Measurements from ENCODE around the gene KLC3. TPM values are rescaled to one million over a fixed set of nuclear protein-coding genes. Genes with fewer than 3 reads are reported as not detected.
"Not testable (repeated sequence)": the region's sequence is repeated elsewhere in the genome, so short reads cannot be mapped to it uniquely, and the experiment has no call there.

Gene KLC3
- total RNA-seq, result not detected

DNA sequence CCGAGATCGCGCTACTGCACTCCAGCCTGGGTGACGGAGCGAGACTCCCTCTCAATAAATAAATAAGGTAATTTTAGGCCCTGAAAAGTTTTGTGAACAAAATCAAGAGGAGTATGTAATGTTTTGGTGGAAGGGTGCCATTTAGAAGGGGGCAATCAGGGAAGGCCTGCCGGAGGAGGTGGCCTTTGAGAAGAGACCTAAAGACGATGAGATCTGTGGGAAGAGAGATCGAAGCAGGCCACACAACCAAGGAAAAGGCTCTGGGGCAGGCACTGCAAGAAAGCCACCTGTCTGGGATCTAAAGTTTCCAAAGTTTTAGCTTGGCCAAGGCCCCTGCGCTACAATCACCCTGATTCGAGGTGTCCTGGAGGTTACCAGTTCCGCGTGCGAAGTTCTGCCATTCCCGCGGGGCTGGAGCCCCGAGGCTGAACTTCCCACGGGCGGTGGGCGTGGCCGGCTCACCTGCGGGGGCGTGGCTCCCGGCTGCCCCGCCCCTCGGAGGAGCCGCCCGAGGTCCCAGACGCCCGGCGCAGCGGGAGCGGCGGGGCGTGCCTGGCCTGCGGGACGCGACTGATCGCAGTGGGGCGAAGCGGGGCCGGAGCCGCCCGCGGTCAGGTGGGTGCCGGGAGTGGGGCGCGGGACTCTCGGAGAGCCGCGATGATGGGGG, at the start of gene KLC3:
Gene KLC3, plus strand, starts transcription at position 519 of the 667 bp plus-strand sequence. CDS start 4,792 bp downstream, outside the sequence.
- ChIA-PET POLR2A (no interaction called here), CTCF (interaction anchor here (0.6 to 2.7 kb wide), 2 partner anchors 12 to 454 kb away, joined by 3 to 7 read pairs; no protein-coding TSS in a partner anchor)

- ChIA-PET CTCF (no interaction called here), POLR2A (interaction anchor here (1.1 kb wide), 1 partner anchor 199 kb away, joined by 3 read pairs; no protein-coding TSS in a partner anchor)
These were observed 48.7 kb upstream of the KLC3 start for GRCh38 chr19:45291834-45292233.

DNA sequence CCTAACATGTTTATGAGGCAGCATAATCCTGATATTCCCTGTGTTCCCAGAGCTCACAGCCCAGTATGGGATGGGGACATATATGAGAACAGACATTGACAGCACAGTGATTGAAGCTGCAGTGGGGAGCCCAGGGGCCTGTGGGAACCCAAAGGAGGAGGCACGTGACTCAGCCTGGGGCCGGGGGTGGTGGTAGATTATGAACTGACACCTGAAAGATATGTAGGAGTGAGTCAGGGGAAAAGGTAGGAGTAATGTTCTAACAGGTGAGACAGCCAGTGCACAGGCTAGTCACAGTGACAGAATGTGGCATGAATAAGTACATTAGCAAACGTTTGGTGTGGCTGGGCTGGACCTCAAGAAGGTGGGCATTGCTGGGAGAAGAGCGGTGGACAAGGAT, 46.9 kb upstream of the KLC3 start:
- ChIA-PET POLR2A (no interaction called here), CTCF (no interaction called here)

DNA sequence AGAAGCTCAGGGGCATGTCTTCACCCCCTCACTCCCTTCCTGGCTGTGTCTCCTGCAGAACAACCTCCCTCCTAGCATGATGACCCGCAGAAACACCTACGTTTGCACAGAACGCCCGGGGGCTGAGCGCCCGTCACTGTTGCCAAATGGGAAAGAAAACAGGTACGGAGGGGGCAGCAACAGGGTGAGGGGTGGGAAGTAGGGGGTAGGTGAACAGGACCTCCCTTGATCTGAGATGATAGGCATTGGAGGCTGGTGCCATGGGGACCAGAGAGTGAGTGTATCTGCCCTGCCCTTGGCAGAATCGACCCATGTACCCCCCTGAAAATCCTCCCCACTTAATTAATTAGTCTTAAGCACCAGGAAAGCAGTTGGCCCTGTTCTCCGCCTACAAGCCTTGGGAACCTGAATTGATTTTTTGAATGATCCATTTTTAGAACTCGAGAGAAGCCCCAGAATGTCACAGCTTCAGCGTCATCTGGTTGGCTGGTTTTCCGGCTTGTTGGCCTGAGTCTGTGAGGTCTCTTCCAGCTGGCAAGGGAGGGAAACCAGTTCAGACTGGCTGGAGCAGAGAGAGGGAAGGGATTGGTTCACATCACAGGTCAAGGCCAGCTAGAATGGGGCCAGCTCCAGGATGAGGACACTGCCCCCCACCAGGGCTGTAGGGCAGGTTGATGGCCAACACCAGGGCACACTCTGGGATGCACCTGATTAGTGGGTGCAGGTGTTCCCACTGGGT, 46.1 kb upstream of the KLC3 start:
- CTCF ChIA-PET, result no interaction called here

DNA sequence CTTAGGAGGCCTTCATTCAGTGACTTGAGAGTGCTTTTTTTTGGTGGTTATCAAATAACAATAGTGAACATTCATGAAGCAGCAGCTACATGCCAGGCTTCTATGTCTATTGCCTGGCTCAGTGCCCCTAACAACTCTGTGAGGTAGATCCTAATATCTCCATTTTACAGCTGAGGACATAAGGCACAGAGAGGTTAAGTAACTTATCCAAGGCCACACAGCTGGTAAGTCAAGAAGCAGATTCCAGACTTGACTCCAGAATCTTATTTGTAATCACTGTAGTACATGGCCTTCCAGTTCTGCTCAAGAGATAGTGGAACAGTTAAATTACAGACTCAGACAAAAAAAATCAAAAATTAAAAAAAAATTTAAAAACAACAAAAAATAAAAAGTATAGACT, 44.7 kb upstream of the KLC3 start:
- CTCF ChIA-PET, result no interaction called here
- POLR2A ChIA-PET, result no interaction called here

More for the DNA sequence above, 46.1 kb upstream of the KLC3 start:
- POLR2A ChIA-PET, result no interaction called here

DNA sequence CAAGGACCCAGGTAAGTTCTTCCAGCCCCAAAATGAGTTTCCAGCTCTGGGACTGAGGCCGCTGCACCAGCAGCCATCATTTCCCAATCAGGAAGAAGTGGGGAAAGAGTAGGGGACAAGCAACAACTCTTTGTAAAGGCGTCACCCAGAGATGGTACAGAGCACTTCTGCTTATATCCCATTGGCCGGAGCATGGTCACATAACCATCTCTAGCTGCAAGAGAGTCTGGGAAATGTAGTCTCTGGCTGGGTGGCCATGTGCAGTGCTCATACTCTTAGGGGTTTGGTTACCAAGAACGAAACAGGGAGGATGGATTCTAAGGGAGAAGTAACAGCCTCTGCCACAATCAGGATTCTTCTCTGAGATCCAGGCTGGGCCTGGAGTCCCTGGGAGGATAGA, 44.2 kb upstream of the KLC3 start:
- ChIA-PET POLR2A (no interaction called here), CTCF (no interaction called here)

- CTCF ChIA-PET, result no interaction called here
- POLR2A ChIA-PET, result no interaction called here
These were observed 42.9 kb upstream of the KLC3 start for GRCh38 chr19:45297674-45298073.

DNA sequence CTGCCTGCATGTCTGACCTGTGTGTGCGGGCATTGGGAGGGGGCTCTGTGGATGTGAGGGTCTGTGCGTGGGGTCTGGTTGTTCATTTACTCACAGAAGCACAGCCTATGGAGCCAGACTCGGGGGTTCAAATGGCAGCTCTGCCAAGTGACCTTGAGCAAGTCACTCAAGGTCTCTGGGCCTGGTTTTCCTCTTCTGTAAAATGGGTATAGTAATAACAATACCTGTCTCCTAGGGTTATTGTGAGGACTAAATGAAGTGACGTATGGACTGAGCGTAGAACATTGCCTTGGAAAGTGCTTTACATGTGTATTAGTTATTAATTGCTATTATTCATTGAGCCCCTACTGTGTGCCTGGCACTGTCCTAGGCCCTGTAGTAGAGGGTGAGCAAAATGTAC, 42.3 kb upstream of the KLC3 start:
- POLR2A ChIA-PET, result interaction anchor here (0.6 kb wide), 1 partner anchor 260 kb away, joined by 4 read pairs; the partner anchor contains the start of gene CLASRP
- CTCF ChIA-PET, result no interaction called here

GRCh38 chr19:45299719-45300118, 40.8 kb upstream of the KLC3 start:
- POLR2A ChIA-PET, result no interaction called here
- CTCF ChIA-PET, result no interaction called here

DNA sequence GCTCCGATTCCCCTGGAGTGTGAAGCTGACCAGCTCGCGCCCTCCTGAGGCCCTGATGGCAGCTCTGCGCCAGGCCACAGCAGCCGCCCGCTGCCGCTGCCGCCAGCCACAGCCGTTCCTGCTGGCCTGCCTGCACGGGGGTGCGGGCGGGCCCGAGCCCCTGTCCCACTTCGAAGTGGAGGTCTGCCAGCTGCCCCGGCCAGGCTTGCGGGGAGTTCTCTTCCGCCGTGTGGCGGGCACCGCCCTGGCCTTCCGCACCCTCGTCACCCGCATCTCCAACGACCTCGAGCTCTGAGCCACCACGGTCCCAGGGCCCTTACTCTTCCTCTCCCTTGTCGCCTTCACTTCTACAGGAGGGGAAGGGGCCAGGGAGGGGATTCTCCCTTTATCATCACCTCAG, 38.1 kb upstream of the KLC3 start:
- ChIA-PET CTCF (no interaction called here), POLR2A (no interaction called here)

- ChIA-PET POLR2A (interaction anchor here (0.5 kb wide), 1 partner anchor 194 kb away, joined by 3 read pairs; no protein-coding TSS in a partner anchor), CTCF (no interaction called here)
These were observed 37.1 kb upstream of the KLC3 start for GRCh38 chr19:45303269-45304060.

- ChIA-PET POLR2A (interaction anchor here (0.5 kb wide), 1 partner anchor 195 kb away, joined by 3 read pairs; no protein-coding TSS in a partner anchor), CTCF (no interaction called here)
These were observed 36.2 kb upstream of the KLC3 start for GRCh38 chr19:45304141-45304926.

GRCh38 chr19:45305007-45305406, 35.5 kb upstream of the KLC3 start:
- CTCF ChIA-PET, result interaction anchor here (0.9 kb wide), 1 partner anchor 10 kb away, joined by 4 read pairs; no protein-coding TSS in a partner anchor
- POLR2A ChIA-PET, result no interaction called here

DNA sequence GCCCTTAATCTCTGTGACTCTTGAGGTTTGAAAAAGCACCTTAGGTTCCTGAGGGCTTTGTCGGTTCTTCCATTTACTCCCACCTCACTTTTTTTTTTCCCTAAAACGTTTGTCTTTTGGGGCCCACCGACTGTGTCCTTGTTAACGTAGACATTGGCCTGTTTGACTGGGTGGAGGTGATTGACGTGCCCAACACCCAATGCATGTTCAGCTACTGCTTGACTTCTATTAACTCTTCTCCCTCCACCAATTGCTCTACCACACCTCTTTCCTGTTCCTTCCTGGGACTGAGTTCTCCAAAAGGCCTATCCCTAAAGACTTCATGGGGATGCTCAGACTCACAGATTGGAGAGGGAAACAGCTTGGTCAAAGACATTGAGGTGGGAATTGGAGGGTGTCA, 35.1 kb upstream of the KLC3 start:
- CTCF ChIA-PET, result interaction anchor here (0.9 kb wide), 1 partner anchor 10 kb away, joined by 4 read pairs; no protein-coding TSS in a partner anchor

DNA sequence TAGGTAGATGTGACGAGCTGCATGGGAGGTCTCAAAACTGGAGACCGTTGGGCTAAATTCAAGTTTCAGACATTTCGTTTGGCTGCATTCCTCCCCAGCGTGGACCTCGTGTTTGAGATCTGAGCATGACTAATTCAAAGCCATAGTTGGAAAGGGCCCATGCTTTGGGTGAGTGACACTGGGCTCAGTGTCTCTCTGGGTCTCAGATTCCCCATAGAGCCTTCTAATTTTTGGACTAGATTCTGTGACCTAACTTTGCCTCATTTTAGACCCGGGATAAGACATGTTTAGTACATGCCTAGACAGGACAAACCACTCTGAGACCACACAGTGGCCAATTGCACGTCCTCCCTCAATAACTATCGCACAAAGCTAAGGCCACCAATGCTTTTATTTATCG, 34.5 kb upstream of the KLC3 start:
- CTCF ChIA-PET, result no interaction called here
- POLR2A ChIA-PET, result no interaction called here

More for the DNA sequence above, 35.1 kb upstream of the KLC3 start:
- POLR2A ChIA-PET, result no interaction called here

- ChIA-PET CTCF (no interaction called here), POLR2A (no interaction called here)
These were observed 34.0 kb upstream of the KLC3 start for GRCh38 chr19:45306518-45307027.

- POLR2A ChIA-PET, result no interaction called here
These were observed 33.2 kb upstream of the KLC3 start for GRCh38 chr19:45307361-45307760.

DNA sequence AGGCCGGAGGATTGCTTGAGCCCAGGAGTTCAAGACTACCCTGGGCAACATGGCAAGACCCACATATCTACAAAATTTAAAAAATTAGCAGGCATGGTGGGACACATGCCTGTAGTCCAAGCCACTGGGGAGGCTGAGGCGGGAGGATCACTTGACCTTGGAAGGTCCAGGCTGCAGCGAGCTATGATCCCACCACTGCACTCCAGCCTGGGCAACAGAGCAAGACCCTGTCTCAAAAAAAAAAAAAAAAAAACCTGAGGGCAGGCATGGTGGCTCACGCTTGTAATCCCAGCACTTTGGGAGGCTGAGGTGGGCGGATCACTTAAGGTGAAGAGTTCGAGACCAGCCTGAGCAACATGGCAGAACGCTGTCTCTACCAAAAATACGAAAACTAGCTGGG, 31.2 kb upstream of the KLC3 start:
- CTCF ChIA-PET, POLR2A ChIA-PET: not testable (repeated sequence)

More at GRCh38 chr19:45307361-45307760, 33.2 kb upstream of the KLC3 start:
- CTCF ChIA-PET, result no interaction called here

GRCh38 chr19:45311621-45312020, 28.9 kb upstream of the KLC3 start:
- POLR2A ChIA-PET, result no interaction called here
- CTCF ChIA-PET, result no interaction called here

GRCh38 chr19:45312285-45312684, 28.3 kb upstream of the KLC3 start:
- CTCF ChIA-PET, POLR2A ChIA-PET: not testable (repeated sequence)

Data from activated CD8-positive, alpha-beta memory T cell treated with anti-CD3 and anti-CD28 coated beads for 36 hours (primary cell).